Osteoblast (primary cell): ENCODE data around the gene MTA2. TPM values are rescaled to one million over a fixed set of nuclear protein-coding genes. Genes with fewer than 3 reads are reported as not detected.

Source experiments
- DNase-seq: peaks from one replicate; pipeline ENCODE4 v3.0.0; 2011; ENCODE audit warnings: low spot score, mixed read lengths; ENCODE audit not compliant: insufficient read length; ENCODE audit errors: missing footprints
- H2AFZ ChIP-seq: 2 replicates; pipeline ENCODE4 v1.6.0; 2011; ENCODE audit warnings: mild to moderate bottlenecking, low read length
- H3K27ac ChIP-seq: 2 replicates; pipeline ENCODE4 v1.5.1; 2011; ENCODE audit warnings: mild to moderate bottlenecking, low read depth, low read length, moderate library complexity
- H3K27me3 ChIP-seq: 2 replicates; pipeline ENCODE4 v1.6.0; 2012; ENCODE audit warnings: mild to moderate bottlenecking, control low read depth, inconsistent platforms, low read length, moderate library complexity; ENCODE audit not compliant: insufficient read depth
- H3K36me3 ChIP-seq: 2 replicates; pipeline ENCODE4 v1.5.1; 2011; ENCODE audit warnings: mild to moderate bottlenecking, low read length, control low read depth, moderate library complexity; ENCODE audit not compliant: insufficient read depth
- H3K4me1 ChIP-seq: 2 replicates; pipeline ENCODE4 v1.5.1; 2011; ENCODE audit warnings: mild to moderate bottlenecking, low read length, control low read depth, moderate library complexity; ENCODE audit not compliant: insufficient read depth
- H3K4me2 ChIP-seq: 2 replicates; pipeline ENCODE4 v1.6.0; 2011; ENCODE audit warnings: mild to moderate bottlenecking, low read length; ENCODE audit not compliant: insufficient read depth
- H3K4me3 ChIP-seq: fragments of 200-600 bp; sonication (generic); 3 replicates; pipeline ENCODE4 v1.5.1; 2012; ENCODE audit warnings: mild to moderate bottlenecking, low read length, inconsistent platforms; ENCODE audit not compliant: insufficient read depth
- H3K79me2 ChIP-seq: 2 replicates; pipeline ENCODE4 v1.6.0; 2012; ENCODE audit warnings: mild to moderate bottlenecking, low read length, control low read depth, inconsistent platforms; ENCODE audit not compliant: insufficient read depth
- H3K9me3 ChIP-seq: 2 replicates; pipeline ENCODE4 v1.5.1; 2011; ENCODE audit warnings: low read depth, low read length, control low read depth
- H4K20me1 ChIP-seq: 2 replicates; pipeline ENCODE4 v1.6.0; 2012; ENCODE audit warnings: mild to moderate bottlenecking, low read length, control low read depth; ENCODE audit not compliant: insufficient read depth
- total RNA-seq: library from RNA; depleted of rRNA; stranded (reverse); fragments of >200 nt; gene quantifications from 2 replicates; pipeline ENCODE4 v1.2.3, GENCODE V29; 2012
- TF ChIP-seq, protein P1 (sequence below): IDR thresholded peaks from 2 replicates; pipeline ENCODE4 v1.5.1; 2011; ENCODE audit warnings: mild to moderate bottlenecking, low read depth, low read length, moderate library complexity; ENCODE audit errors: extremely low read depth

MTA2 gene
- total RNA-seq, 1 donor, result 102 TPM

DNA sequence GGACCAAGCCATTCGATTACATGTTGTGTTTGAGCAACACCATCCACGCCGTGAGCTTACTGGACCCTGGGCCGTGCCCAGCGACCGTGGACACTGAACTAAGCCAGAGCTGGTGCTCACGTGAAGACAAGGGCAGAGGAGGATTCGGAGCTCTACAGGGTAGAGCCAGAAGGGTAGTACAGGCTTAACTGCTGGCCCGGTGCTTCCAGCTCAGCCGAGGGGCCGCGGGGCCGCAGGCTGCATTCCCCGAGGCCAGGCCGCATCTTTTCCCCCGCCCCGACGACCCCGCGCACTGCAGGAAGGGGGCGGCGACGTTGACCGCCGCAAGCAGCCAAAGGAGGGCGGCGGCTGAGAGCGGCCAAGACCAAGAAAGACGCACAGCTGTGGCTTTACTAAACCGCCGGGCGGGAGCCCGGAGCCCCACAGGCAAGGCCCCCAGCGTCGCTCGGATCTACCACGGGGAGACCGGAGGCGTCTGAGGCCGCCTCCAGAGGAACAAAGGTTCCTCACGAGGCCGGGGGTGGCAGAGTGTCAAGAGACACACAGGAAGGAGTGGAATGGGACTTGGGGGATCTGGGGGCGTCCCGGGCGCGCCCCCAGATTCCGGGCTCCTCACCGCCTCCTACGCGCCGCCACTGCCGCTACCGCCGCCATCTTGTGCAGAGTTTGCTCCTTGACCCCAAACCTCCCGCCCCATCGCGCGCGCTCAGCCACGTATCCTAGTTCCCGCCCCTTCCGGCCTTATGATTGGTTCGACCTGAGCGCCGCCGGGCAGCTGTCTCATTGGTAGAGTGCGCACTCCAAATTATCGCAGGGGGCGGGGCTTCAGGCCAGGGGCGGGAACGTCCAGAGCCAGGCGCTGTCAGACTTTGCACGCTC lies 44.5 kb upstream of the MTA2 start, which contains the start of gene GANAB:
Gene GANAB (minus strand): TSS at position 668 of the 879 bp plus-strand sequence. CDS start 14 bp downstream, at position 654.
- Histone ChIP-seq H3K36me3 (peaks cover 37% of the 10 kb centered on the region), H3K4me3 (peak within 1 kb of the TSS; percentile 99), H3K9me3 (no peaks in the 10 kb centered on the region), H3K79me2 (peaks cover 66% of the 10 kb centered on the region), H4K20me1 (peaks cover 21% of the 10 kb centered on the region), H3K27me3 (no peaks in the 10 kb centered on the region), H3K4me1 (peaks cover 10% of the 10 kb centered on the region), H2AFZ (peak within 1 kb of the TSS; percentile 90), H3K27ac (peak within 1 kb of the TSS; percentile 90), H3K4me2 (peak within 1 kb of the TSS; percentile 98)
- DNase-seq, result peak; percentile 100
- TF ChIP-seq, protein P1, sequence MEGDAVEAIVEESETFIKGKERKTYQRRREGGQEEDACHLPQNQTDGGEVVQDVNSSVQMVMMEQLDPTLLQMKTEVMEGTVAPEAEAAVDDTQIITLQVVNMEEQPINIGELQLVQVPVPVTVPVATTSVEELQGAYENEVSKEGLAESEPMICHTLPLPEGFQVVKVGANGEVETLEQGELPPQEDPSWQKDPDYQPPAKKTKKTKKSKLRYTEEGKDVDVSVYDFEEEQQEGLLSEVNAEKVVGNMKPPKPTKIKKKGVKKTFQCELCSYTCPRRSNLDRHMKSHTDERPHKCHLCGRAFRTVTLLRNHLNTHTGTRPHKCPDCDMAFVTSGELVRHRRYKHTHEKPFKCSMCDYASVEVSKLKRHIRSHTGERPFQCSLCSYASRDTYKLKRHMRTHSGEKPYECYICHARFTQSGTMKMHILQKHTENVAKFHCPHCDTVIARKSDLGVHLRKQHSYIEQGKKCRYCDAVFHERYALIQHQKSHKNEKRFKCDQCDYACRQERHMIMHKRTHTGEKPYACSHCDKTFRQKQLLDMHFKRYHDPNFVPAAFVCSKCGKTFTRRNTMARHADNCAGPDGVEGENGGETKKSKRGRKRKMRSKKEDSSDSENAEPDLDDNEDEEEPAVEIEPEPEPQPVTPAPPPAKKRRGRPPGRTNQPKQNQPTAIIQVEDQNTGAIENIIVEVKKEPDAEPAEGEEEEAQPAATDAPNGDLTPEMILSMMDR, result no peak

DNA sequence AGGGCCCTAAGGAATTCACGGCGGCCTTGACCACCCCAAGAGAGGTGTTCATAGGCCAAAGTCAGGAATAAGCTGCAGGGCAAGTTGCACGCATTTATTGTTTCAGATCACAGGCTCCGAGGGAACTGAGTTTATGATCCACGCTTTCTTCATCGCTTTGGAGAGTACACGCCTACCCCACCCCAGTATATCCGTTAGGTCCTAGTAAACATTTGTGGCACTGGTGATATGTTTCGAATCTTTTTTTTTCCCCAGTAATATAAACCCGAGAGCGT lies 43.9 kb upstream of the MTA2 start:
- H3K4me2 ChIP-seq, result peak overlapping the region; percentile 98
- H3K27ac ChIP-seq, result peak overlapping the region; percentile 90
- H3K4me3 ChIP-seq, result peak overlapping the region; percentile 99
- no peaks in the 10 kb centered on the region for H3K9me3 ChIP-seq
- peaks cover 10% of the 10 kb centered on the region for H3K4me1 ChIP-seq
- peaks cover 66% of the 10 kb centered on the region for H3K79me2 ChIP-seq
- H2AFZ ChIP-seq, result peak overlapping the region; percentile 90
- H3K27me3 ChIP-seq, result no peaks in the 10 kb centered on the region
- DNase-seq, result peak; percentile 31
- H4K20me1 ChIP-seq, result peaks cover 21% of the 10 kb centered on the region
- peaks cover 37% of the 10 kb centered on the region for H3K36me3 ChIP-seq
- TF ChIP-seq, protein P1, result no peak

DNA sequence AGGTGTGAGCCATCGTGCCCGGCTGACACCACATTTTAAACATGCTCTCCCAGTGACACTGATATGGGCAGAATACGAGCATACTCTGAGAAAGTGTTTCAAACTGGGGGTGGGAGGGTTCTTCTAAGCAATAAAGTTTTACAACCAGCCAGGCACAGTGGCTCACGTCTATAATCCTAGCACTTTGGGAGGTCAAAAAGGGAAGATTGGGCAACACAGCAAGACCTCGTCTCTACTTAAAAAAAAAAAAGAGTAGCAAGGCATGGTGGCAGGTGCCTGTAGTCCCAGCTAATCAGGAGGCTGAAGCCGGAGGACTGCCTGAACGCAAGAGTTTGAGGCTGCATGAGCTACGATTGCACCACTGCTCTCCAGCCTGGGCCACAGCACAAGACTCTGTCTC lies 42.6 kb upstream of the MTA2 start:
- no peaks in the 10 kb centered on the region for H3K9me3 ChIP-seq
- TF ChIP-seq, protein P1, result no peak
- H3K4me2 ChIP-seq, result no peak overlapping the region
- peaks cover 35% of the 10 kb centered on the region for H3K36me3 ChIP-seq
- H2AFZ ChIP-seq, result no peak overlapping the region
- H4K20me1 ChIP-seq, result peaks cover 24% of the 10 kb centered on the region
- H3K79me2 ChIP-seq, result peaks cover 65% of the 10 kb centered on the region
- H3K27ac ChIP-seq, result no peak overlapping the region
- H3K27me3 ChIP-seq, result no peaks in the 10 kb centered on the region
- H3K4me1 ChIP-seq, result peaks cover 10% of the 10 kb centered on the region
- no peak for DNase-seq
- no peak overlapping the region for H3K4me3 ChIP-seq

DNA sequence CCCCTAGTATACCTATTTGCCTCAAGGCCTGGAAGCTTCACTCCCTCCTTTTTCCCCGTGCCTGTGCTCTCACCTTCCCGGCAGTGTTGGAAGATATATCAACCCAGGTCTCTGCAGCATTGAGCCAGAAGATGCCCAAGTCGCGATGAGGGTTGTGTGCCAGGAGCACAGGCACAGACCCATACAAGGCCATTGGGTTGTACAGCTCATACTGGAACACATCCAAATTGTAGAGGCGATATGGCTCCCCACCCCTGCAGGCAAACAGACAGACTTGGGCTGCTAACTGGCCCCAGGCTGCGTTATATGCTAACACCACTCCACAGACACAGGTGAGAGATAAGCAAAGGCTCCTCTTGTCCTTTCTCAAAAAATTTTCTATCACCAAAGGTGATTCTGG lies 30.8 kb upstream of the MTA2 start:
- TF ChIP-seq, protein P1, result no peak
- Histone ChIP-seq H2AFZ (no peak overlapping the region), H3K9me3 (no peaks in the 10 kb centered on the region), H3K4me3 (no peak overlapping the region), H3K27me3 (no peaks in the 10 kb centered on the region), H3K36me3 (peaks cover 85% of the 10 kb centered on the region), H3K27ac (no peak overlapping the region), H3K4me1 (no peaks in the 10 kb centered on the region), H3K4me2 (no peak overlapping the region), H3K79me2 (peaks cover 11% of the 10 kb centered on the region), H4K20me1 (no peaks in the 10 kb centered on the region)
- DNase-seq, result peak; percentile 22
